Measurements from ENCODE around the gene ZNF878. TPM values are rescaled to one million over a fixed set of nuclear protein-coding genes. Genes with fewer than 3 reads are reported as not detected.

Gene ZNF878
- total and polyA plus RNA-seq, 2 of the 13 experiments (the other 11 are each of a cell fraction or from before 2014, with no cell fraction given): 0.46 to 5.2 TPM

DNA sequence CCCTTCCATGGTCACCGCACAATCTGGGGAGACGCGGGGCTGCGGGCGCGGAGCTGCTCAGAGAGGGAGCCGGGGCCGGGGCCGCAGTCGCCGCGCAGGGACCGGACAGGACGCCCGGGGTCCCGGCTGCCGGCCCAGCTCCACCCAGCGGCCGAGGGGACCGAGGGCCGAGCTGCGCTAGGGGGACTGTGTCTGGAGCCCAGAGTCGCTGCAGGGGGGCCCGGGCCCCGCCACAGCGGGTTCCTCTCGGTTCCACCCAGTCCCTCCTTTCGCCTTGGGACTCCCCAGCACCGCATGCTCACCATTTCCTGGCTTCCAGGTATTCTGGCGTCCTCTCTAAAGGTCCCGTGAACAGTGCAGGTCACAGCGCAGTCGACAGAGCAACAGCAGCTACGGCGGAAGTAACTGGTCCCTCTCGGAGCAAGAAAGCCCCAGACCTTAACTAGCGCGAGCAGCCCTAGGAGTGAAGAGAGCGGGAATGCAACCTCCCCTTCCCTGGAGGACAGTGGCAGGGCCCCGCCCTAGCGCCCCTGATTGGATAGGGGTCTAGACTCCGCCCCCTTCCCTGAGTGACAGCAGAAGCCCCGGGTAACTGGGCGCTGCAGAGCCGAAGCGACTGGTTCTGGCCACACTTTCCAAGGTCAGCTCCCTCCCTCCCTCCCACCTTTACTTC, at the start of gene ZNF878 (continued):
- TF ChIP-seq ESRRA (CRISPR knock-in tag; IDR thresholded peaks at IDR 0.05; ENCODE audit: low read depth) (0 out of 2 replicates have a peak, but pooled peaks have one; percentile 24), TBL1XR1 (IDR thresholded peaks at IDR 0.05; ENCODE audit: borderline replicate concordance, low read length, partially characterized antibody) (peak; percentile 34), ZNF615 (CRISPR knock-in tag; IDR thresholded peaks at IDR 0.05; ENCODE audit: borderline replicate concordance) (0 out of 2 replicates have a peak, but pooled peaks have one; percentile 83), ATAD3A (CRISPR knock-in tag; IDR thresholded peaks at IDR 0.05) (no peak), SOX6 (IDR thresholded peaks at IDR 0.05) (no peak), SOX6 (CRISPR knock-in tag; IDR thresholded peaks at IDR 0.05) (peak; percentile 67), NAIF1 (CRISPR knock-in tag; IDR thresholded peaks at IDR 0.05; ENCODE audit: borderline replicate concordance) (peak; percentile 91), ZNF367 (CRISPR knock-in tag; IDR thresholded peaks at IDR 0.05; ENCODE audit: borderline replicate concordance) (no peak), HOXA9 (CRISPR knock-in tag; IDR thresholded peaks at IDR 0.05; ENCODE audit: borderline replicate concordance) (peak; percentile 60; the same call in 1 of the 2 replicates), HDAC2 (CRISPR knock-in tag; IDR thresholded peaks at IDR 0.05) (peak; percentile 39; the same call in 1 of the 2 replicates), RNF2 (conservative IDR thresholded peaks at IDR 0.05; ENCODE audit: low read depth) (no peak), SIX4 (CRISPR knock-in tag; IDR thresholded peaks at IDR 0.05) (0 out of 2 replicates have a peak, but pooled peaks have one; percentile 21), RARA (CRISPR knock-in tag; IDR thresholded peaks at IDR 0.05) (0 out of 2 replicates have a peak, but pooled peaks have one; percentile 26), TEAD2 (CRISPR knock-in tag; IDR thresholded peaks at IDR 0.05) (no peak)
- TF ChIP-seq, protein P1, sequence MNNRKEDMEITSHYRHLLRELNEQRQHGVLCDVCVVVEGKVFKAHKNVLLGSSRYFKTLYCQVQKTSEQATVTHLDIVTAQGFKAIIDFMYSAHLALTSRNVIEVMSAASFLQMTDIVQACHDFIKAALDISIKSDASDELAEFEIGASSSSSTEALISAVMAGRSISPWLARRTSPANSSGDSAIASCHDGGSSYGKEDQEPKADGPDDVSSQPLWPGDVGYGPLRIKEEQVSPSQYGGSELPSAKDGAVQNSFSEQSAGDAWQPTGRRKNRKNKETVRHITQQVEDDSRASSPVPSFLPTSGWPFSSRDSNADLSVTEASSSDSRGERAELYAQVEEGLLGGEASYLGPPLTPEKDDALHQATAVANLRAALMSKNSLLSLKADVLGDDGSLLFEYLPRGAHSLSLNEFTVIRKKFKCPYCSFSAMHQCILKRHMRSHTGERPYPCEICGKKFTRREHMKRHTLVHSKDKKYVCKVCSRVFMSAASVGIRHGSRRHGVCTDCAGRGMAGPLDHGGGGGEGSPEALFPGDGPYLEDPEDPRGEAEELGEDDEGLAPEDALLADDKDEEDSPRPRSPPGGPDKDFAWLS (CRISPR knock-in tag; IDR thresholded peaks at IDR 0.05; ENCODE audit: borderline replicate concordance): no peak
- TF ChIP-seq, protein P2, sequence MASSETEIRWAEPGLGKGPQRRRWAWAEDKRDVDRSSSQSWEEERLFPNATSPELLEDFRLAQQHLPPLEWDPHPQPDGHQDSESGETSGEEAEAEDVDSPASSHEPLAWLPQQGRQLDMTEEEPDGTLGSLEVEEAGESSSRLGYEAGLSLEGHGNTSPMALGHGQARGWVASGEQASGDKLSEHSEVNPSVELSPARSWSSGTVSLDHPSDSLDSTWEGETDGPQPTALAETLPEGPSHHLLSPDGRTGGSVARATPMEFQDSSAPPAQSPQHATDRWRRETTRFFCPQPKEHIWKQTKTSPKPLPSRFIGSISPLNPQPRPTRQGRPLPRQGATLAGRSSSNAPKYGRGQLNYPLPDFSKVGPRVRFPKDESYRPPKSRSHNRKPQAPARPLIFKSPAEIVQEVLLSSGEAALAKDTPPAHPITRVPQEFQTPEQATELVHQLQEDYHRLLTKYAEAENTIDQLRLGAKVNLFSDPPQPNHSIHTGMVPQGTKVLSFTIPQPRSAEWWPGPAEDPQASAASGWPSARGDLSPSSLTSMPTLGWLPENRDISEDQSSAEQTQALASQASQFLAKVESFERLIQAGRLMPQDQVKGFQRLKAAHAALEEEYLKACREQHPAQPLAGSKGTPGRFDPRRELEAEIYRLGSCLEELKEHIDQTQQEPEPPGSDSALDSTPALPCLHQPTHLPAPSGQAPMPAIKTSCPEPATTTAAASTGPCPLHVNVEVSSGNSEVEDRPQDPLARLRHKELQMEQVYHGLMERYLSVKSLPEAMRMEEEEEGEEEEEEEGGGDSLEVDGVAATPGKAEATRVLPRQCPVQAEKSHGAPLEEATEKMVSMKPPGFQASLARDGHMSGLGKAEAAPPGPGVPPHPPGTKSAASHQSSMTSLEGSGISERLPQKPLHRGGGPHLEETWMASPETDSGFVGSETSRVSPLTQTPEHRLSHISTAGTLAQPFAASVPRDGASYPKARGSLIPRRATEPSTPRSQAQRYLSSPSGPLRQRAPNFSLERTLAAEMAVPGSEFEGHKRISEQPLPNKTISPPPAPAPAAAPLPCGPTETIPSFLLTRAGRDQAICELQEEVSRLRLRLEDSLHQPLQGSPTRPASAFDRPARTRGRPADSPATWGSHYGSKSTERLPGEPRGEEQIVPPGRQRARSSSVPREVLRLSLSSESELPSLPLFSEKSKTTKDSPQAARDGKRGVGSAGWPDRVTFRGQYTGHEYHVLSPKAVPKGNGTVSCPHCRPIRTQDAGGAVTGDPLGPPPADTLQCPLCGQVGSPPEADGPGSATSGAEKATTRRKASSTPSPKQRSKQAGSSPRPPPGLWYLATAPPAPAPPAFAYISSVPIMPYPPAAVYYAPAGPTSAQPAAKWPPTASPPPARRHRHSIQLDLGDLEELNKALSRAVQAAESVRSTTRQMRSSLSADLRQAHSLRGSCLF (CRISPR knock-in tag; IDR thresholded peaks at IDR 0.05; ENCODE audit: borderline replicate concordance): no peak
- TF ChIP-seq, protein P3, sequence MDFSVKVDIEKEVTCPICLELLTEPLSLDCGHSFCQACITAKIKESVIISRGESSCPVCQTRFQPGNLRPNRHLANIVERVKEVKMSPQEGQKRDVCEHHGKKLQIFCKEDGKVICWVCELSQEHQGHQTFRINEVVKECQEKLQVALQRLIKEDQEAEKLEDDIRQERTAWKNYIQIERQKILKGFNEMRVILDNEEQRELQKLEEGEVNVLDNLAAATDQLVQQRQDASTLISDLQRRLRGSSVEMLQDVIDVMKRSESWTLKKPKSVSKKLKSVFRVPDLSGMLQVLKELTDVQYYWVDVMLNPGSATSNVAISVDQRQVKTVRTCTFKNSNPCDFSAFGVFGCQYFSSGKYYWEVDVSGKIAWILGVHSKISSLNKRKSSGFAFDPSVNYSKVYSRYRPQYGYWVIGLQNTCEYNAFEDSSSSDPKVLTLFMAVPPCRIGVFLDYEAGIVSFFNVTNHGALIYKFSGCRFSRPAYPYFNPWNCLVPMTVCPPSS (IDR thresholded peaks at IDR 0.05): no peak
- TF ChIP-seq, protein P4, sequence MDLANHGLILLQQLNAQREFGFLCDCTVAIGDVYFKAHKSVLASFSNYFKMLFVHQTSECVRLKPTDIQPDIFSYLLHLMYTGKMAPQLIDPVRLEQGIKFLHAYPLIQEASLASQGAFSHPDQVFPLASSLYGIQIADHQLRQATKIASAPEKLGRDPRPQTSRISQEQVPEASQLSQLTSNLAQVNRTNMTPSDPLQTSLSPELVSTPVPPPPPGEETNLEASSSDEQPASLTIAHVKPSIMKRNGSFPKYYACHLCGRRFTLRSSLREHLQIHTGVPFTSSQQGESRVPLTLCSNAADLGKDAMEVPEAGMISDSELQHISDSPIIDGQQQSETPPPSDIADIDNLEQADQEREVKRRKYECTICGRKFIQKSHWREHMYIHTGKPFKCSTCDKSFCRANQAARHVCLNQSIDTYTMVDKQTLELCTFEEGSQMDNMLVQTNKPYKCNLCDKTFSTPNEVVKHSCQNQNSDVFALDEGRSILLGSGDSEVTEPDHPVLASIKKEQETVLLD (CRISPR knock-in tag; IDR thresholded peaks at IDR 0.05; ENCODE audit: low read depth): peak; percentile 32; the same call in 1 of the 2 replicates
